Activated naive CD8-positive, alpha-beta T cell treated with anti-CD3 and anti-CD28 coated beads for 36 hours (primary cell): ENCODE measurements around the gene SEMA5A. TPM values are rescaled to one million over a fixed set of nuclear protein-coding genes. Genes with fewer than 3 reads are reported as not detected.

ENCODE experiments used
- DNase-seq: peaks from one replicate; pipeline ENCODE4 v3.0.0; 2021
- H3K27ac Mint-ChIP-seq: one replicate; pipeline ENCODE4 v1.8.0; 2022; ENCODE audit warnings: mild to moderate bottlenecking, moderate library complexity, mixed read lengths
- H3K27me3 Mint-ChIP-seq: one replicate; pipeline ENCODE4 v1.8.0; 2022; ENCODE audit warnings: mild to moderate bottlenecking, mixed read lengths
- H3K36me3 Mint-ChIP-seq: one replicate; pipeline ENCODE4 v1.8.0; 2021; ENCODE audit warnings: mild to moderate bottlenecking, mixed read lengths
- H3K4me1 Mint-ChIP-seq: one replicate; pipeline ENCODE4 v1.8.0; 2021; ENCODE audit warnings: mixed read lengths
- H3K4me3 Mint-ChIP-seq: one replicate; pipeline ENCODE4 v1.8.0; 2022; ENCODE audit warnings: mild to moderate bottlenecking, moderate library complexity, mixed read lengths
- H3K9me3 Mint-ChIP-seq: one replicate; pipeline ENCODE4 v1.8.0; 2022; ENCODE audit warnings: mixed read lengths
- total RNA-seq, 2 experiments: library from RNA; stranded (reverse); gene quantifications; one replicate each; pipeline ENCODE4 v1.2.3, GENCODE V29; 2021

SEMA5A gene
- total RNA-seq, 2 experiments from 2014 or later, result not detected

- Mint-ChIP-seq H3K4me3 (no peak overlapping the region), H3K9me3 (no peaks in the 10 kb centered on the region), H3K4me1 (no peaks in the 10 kb centered on the region), H3K27ac (no peak overlapping the region), H3K27me3 (no peaks in the 10 kb centered on the region), H3K36me3 (no peaks in the 10 kb centered on the region)
- DNase-seq, result no peak
Measured at GRCh38 chr5:9149988-9150387, 395.9 kb downstream of the SEMA5A start.

DNA sequence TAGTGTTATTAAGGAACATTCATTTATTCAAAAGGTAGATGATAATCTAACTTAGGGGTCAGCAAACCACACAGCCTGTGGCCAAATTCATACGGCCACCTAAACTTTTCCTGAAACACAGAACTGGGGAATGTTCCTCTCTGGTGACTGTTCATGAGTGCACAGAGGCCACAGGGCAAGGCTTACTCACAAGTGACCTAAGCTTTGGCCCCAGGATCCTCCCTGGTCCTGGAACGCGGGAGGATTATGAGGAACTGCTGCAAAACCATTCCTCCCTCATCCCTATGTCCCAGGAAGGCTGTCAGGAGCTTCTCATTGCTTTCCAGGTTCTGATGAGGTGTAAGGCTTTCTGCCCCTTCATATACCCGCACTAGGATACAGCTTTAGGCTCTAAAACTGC lies 397.6 kb downstream of the SEMA5A start:
- Mint-ChIP-seq H3K36me3 (no peaks in the 10 kb centered on the region), H3K27me3 (no peaks in the 10 kb centered on the region), H3K4me3 (no peak overlapping the region), H3K9me3 (peaks cover 1% of the 10 kb centered on the region), H3K27ac (no peak overlapping the region), H3K4me1 (no peaks in the 10 kb centered on the region)
- DNase-seq, result no peak

GRCh38 chr5:9140711-9141110 lies 405.2 kb downstream of the SEMA5A start:
- no peaks in the 10 kb centered on the region for H3K36me3 Mint-ChIP-seq
- no peak for DNase-seq
- no peak overlapping the region for H3K27ac Mint-ChIP-seq
- peaks cover 1% of the 10 kb centered on the region for H3K9me3 Mint-ChIP-seq
- no peaks in the 10 kb centered on the region for H3K4me1 Mint-ChIP-seq
- H3K4me3 Mint-ChIP-seq, result no peak overlapping the region
- no peaks in the 10 kb centered on the region for H3K27me3 Mint-ChIP-seq

DNA sequence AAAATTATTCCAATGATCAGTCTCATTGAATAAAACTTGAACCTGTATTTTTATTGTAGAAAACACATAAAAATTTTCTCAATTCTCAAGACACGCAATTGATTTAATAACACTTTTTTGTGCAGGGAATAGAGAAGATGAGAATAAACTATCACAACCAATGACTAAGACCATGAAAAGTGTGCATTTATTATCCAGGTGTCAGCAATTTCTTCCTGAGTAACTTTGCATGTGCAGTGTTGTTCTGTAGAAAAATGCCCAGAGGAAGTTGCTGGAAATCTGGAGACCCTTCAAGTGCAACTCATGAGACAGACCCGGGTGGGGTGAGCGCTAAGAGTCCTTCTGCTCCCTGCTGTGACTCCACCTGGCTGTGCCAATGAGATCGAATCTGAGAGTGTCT lies 405.7 kb downstream of the SEMA5A start:
- no peak overlapping the region for H3K4me3 Mint-ChIP-seq

DNA sequence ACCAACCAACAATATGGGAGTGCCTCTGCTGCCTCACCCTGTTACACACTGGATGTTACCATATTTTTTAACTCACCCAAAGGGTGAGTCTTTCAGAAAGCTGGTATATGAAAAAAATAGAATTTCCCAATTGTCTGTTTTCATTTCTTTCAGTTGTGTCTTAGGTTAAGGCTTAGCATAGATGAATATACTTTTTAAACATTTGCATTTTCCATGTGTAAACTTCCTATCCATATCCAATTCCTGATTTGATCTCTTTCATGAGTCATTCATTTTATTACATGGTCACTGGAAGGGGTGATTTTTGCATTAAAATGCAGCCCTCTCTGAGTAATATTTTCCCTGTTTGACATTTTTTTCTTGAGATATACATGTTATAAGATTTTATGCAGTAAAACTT lies 406.5 kb downstream of the SEMA5A start:
- Mint-ChIP-seq H3K9me3 (no peaks in the 10 kb centered on the region), H3K27me3 (no peaks in the 10 kb centered on the region), H3K27ac (no peak overlapping the region), H3K4me3 (no peak overlapping the region), H3K4me1 (no peaks in the 10 kb centered on the region), H3K36me3 (no peaks in the 10 kb centered on the region)
- no peak for DNase-seq

More for the DNA sequence above, 405.7 kb downstream of the SEMA5A start:
- peaks cover 1% of the 10 kb centered on the region for H3K9me3 Mint-ChIP-seq
- H3K27me3 Mint-ChIP-seq, result no peaks in the 10 kb centered on the region
- DNase-seq, result no peak
- no peaks in the 10 kb centered on the region for H3K36me3 Mint-ChIP-seq
- no peak overlapping the region for H3K27ac Mint-ChIP-seq
- no peaks in the 10 kb centered on the region for H3K4me1 Mint-ChIP-seq

DNA sequence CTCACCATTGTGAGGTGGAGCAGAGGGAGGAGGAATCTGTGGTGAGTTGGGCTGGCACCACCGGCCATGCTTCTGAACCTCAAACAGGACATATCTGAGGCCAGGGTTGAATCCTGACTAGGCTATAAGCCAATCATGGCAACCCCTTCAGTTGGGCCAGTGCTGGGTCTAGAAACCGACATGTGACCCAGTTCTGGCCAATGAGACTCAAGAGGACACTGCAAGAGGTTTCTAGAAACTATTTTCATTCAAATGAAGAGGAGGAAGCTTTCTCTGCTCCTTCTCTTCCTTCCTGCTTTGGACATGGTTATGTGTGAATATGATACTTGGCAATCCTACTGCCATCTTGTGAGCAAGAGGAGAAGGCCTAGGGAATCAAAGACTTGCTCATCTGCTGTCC lies 417.7 kb downstream of the SEMA5A start:
- H3K4me1 Mint-ChIP-seq, result no peaks in the 10 kb centered on the region
- DNase-seq, result no peak
- H3K27ac Mint-ChIP-seq, result no peak overlapping the region
- H3K9me3 Mint-ChIP-seq, result peaks cover 5% of the 10 kb centered on the region
- H3K36me3 Mint-ChIP-seq, result no peaks in the 10 kb centered on the region
- H3K27me3 Mint-ChIP-seq, result no peaks in the 10 kb centered on the region
- no peak overlapping the region for H3K4me3 Mint-ChIP-seq

DNA sequence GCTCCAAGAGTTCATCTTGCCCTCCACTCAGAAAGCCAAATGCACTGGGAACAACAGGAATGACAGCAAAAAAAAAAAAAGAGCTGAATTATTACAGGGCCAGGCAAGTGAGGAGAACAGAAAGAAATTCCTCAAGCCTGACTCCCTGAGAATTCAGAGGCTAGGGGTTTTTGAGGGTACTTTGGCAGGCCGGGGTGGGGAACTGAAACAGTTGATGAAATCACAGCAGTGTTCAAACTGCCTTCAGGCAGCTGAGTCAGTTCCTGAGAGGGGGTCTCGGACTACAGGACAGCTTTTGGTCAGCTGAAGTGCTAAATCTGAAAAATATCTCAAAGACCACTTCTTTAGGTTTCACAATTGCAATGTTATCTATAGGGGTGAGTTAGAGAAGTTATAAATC lies 419.4 kb downstream of the SEMA5A start:
- no peak overlapping the region for H3K27ac Mint-ChIP-seq
- H3K4me1 Mint-ChIP-seq, result no peaks in the 10 kb centered on the region
- peaks cover 5% of the 10 kb centered on the region for H3K9me3 Mint-ChIP-seq
- no peak for DNase-seq
- no peaks in the 10 kb centered on the region for H3K36me3 Mint-ChIP-seq
- no peaks in the 10 kb centered on the region for H3K27me3 Mint-ChIP-seq
- H3K4me3 Mint-ChIP-seq, result no peak overlapping the region

GRCh38 chr5:9125852-9126251 lies 420.0 kb downstream of the SEMA5A start:
- no peaks in the 10 kb centered on the region for H3K27me3 Mint-ChIP-seq

GRCh38 chr5:9124838-9125237 lies 421.0 kb downstream of the SEMA5A start:
- Mint-ChIP-seq H3K36me3 (no peaks in the 10 kb centered on the region), H3K4me1 (no peaks in the 10 kb centered on the region), H3K4me3 (no peak overlapping the region), H3K27ac (no peak overlapping the region), H3K9me3 (peaks cover 5% of the 10 kb centered on the region), H3K27me3 (no peaks in the 10 kb centered on the region)
- no peak for DNase-seq

More at GRCh38 chr5:9125852-9126251, 420.0 kb downstream of the SEMA5A start:
- Mint-ChIP-seq H3K4me3 (no peak overlapping the region), H3K27ac (no peak overlapping the region), H3K36me3 (no peaks in the 10 kb centered on the region), H3K4me1 (no peaks in the 10 kb centered on the region), H3K9me3 (peaks cover 5% of the 10 kb centered on the region)
- no peak for DNase-seq

DNA sequence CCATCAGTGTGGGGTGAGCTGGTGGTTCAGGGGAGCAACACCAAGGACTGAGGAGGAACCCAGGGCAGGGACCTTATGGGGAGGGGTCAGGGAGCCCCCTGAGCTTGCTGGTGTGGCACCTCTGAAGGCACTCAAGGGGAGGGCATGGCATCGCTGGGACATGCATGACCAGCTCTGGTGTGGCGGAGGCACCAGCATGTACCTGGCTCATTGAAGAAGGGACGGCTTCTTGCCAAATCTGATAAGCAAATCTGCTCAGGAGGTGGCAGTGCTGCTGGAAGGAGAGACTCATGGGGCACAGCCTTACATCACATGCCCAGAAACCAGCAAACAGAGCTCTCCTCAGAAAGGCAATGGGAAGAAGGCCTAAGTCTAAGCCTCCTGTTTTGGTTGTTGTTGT lies 421.8 kb downstream of the SEMA5A start:
- Mint-ChIP-seq H3K27ac (no peak overlapping the region), H3K4me1 (no peaks in the 10 kb centered on the region), H3K36me3 (no peaks in the 10 kb centered on the region), H3K9me3 (peaks cover 5% of the 10 kb centered on the region), H3K4me3 (no peak overlapping the region), H3K27me3 (no peaks in the 10 kb centered on the region)
- no peak for DNase-seq

GRCh38 chr5:9122528-9122927 lies 423.3 kb downstream of the SEMA5A start:
- Mint-ChIP-seq H3K27me3 (no peaks in the 10 kb centered on the region), H3K4me1 (no peaks in the 10 kb centered on the region), H3K36me3 (no peaks in the 10 kb centered on the region), H3K4me3 (no peak overlapping the region), H3K27ac (no peak overlapping the region), H3K9me3 (peaks cover 2% of the 10 kb centered on the region)
- DNase-seq, result no peak

DNA sequence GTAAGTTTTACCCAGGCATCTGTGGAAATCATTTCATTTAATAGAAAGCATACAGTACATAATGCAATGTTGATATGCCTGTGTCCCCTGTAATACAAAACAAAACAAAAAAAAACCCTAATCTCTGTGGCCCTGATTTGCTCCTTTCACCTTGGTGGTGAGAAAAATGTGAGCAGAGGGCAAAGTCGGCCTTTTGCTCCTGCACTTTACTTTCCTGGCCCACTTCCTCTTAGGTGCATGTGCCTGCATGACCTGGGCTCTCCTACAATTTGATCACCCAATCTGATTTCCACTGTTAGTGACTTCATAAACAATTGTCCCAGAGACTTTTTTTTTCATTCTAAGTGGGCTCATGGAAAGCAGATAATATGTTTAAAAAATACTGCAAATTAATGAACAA lies 424.3 kb downstream of the SEMA5A start:
- Mint-ChIP-seq H3K27me3 (no peaks in the 10 kb centered on the region), H3K4me1 (no peaks in the 10 kb centered on the region), H3K36me3 (no peaks in the 10 kb centered on the region), H3K4me3 (no peak overlapping the region), H3K27ac (no peak overlapping the region), H3K9me3 (peaks cover 2% of the 10 kb centered on the region)
- no peak for DNase-seq

DNA sequence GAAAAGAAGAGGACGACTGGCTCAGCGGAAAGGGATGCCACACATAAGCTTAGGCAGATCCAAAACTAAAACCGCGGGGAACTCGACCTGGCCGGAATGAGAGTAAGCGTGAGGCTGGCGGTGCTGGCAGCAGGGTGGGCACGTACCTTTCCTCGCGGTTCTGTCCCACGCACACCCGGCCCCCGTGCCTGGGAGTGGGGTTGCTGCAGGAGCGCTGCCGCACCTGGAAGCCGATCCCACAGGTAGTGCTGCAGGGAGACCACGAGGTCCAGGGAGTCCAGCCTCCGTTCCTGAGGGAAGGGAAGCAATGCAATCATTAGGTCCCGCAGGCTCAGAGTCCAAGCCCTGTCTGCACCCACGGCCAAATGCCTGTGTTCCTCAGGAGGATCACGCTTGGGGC lies 427.0 kb downstream of the SEMA5A start:
- no peak overlapping the region for H3K27ac Mint-ChIP-seq
- H3K4me1 Mint-ChIP-seq, result no peaks in the 10 kb centered on the region
- no peak for DNase-seq
- no peaks in the 10 kb centered on the region for H3K27me3 Mint-ChIP-seq
- no peak overlapping the region for H3K4me3 Mint-ChIP-seq
- no peaks in the 10 kb centered on the region for H3K36me3 Mint-ChIP-seq
- H3K9me3 Mint-ChIP-seq, result peaks cover 4% of the 10 kb centered on the region

- Mint-ChIP-seq H3K4me1 (no peaks in the 10 kb centered on the region), H3K27me3 (no peaks in the 10 kb centered on the region), H3K4me3 (no peak overlapping the region), H3K27ac (no peak overlapping the region), H3K9me3 (peaks cover 2% of the 10 kb centered on the region), H3K36me3 (no peaks in the 10 kb centered on the region)
- DNase-seq, result no peak
Measured at GRCh38 chr5:9115093-9115492, 430.8 kb downstream of the SEMA5A start.

DNA sequence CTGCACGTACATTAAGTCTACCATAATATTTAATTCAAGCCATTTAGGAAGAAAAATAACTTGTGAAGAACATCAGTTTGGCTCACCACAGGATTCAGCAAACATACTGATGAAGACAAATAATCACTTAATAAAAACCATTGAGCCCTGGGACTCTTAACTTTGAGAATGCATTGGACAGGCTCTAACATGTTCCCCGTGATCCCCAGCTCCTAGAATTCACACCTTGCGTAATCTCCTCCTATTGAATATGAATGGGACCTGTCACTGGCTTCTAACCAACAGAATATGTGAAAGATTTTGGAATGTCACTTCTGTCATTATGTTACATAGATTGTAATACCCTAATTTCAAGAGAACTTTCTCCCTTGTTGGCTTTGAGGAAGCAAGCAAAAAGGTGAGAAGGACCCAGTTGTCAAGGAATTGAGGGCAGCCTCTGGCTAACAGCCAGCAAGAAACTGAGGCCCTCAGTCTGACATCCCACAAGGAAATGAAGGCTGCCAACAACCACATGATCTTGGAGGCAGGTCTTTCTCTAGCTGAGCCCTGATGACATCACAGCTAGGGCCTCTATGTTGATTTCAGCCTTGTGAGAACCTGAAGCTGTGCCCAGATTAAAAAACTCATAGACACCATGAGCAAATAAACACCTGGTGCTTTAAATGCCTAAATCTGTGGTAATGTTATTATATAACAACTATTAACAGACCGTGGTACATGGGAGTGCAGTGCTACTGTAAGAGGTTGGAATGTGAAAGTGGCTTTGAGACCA lies 433.2 kb downstream of the SEMA5A start:
- H3K4me1 Mint-ChIP-seq, result no peaks in the 10 kb centered on the region
- no peaks in the 10 kb centered on the region for H3K36me3 Mint-ChIP-seq
- no peaks in the 10 kb centered on the region for H3K27me3 Mint-ChIP-seq
- H3K9me3 Mint-ChIP-seq, result peaks cover 2% of the 10 kb centered on the region
- H3K4me3 Mint-ChIP-seq, result no peak overlapping the region
- H3K27ac Mint-ChIP-seq, result no peak overlapping the region
- no peak for DNase-seq

DNA sequence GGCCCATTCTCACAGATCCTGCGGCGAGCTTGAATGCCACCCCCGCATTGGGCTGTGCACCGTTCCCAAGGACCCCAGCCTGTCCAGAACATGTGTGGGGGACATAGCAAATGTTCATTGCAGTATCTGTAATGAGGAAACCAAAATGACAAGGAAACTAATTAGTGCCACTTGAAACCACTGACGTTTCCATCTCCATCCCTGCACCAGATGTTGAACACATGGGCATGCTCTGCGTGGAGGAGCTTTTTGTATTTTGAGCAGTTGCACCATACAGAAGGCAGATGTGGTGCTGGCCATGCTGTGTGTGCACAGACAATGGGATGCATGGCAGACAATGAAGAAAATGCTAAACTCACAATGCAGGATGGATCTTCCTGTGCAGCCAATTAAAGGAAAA lies 437.7 kb downstream of the SEMA5A start:
- Mint-ChIP-seq H3K27ac (no peak overlapping the region), H3K4me1 (no peaks in the 10 kb centered on the region), H3K4me3 (no peak overlapping the region), H3K27me3 (no peaks in the 10 kb centered on the region), H3K9me3 (no peaks in the 10 kb centered on the region), H3K36me3 (no peaks in the 10 kb centered on the region)
- DNase-seq, result no peak
